T-helper 22 cell (primary cell): ENCODE measurements around the gene PLCZ1.
"Not testable (repeated sequence)": the region's sequence is repeated elsewhere in the genome, so short reads cannot be mapped to it uniquely, and the experiment has no call there.

ENCODE experiments used
- DNase-seq: peaks from one replicate; pipeline ENCODE4 v3.0.0-alpha.2; 2020; ENCODE audit warnings: low read depth

Gene PLCZ1

GRCh38 chr12:18700271-18700670, 37.5 kb downstream of the PLCZ1 start:
- DNase-seq: no peak

GRCh38 chr12:18696971-18697602, 40.7 kb downstream of the PLCZ1 start:
- DNase-seq: no peak

- not testable (repeated sequence) for DNase-seq
These were observed 43.8 kb downstream of the PLCZ1 start for GRCh38 chr12:18693986-18694385.

- DNase-seq: no peak
These were observed 47.2 kb downstream of the PLCZ1 start for GRCh38 chr12:18690653-18691052.

GRCh38 chr12:18689771-18690170, 48.0 kb downstream of the PLCZ1 start:
- DNase-seq: no peak

GRCh38 chr12:18684430-18684829, 53.4 kb downstream of the PLCZ1 start:
- DNase-seq: no peak

- no peak for DNase-seq
These were observed 54.3 kb downstream of the PLCZ1 start for GRCh38 chr12:18683327-18684013.

GRCh38 chr12:18681818-18682217, 56.0 kb downstream of the PLCZ1 start:
- no peak for DNase-seq

- no peak for DNase-seq
These were observed 60.7 kb downstream of the PLCZ1 start for GRCh38 chr12:18676996-18677588.

- no peak for DNase-seq
These were observed 61.7 kb downstream of the PLCZ1 start for GRCh38 chr12:18676141-18676540.

- DNase-seq: no peak
These were observed 79.0 kb downstream of the PLCZ1 start for GRCh38 chr12:18658829-18659228.

- no peak for DNase-seq
These were observed 79.6 kb downstream of the PLCZ1 start for GRCh38 chr12:18658179-18658578.

GRCh38 chr12:18655351-18655750, 82.5 kb downstream of the PLCZ1 start:
- no peak for DNase-seq

- no peak for DNase-seq
These were observed 84.3 kb downstream of the PLCZ1 start for GRCh38 chr12:18653465-18653864.

- no peak for DNase-seq
These were observed 85.2 kb downstream of the PLCZ1 start for GRCh38 chr12:18652596-18652995.

GRCh38 chr12:18651525-18651924, 86.3 kb downstream of the PLCZ1 start:
- DNase-seq: no peak

GRCh38 chr12:18646286-18646890, 91.4 kb downstream of the PLCZ1 start:
- no peak for DNase-seq

GRCh38 chr12:18644564-18644963, 93.2 kb downstream of the PLCZ1 start:
- DNase-seq: no peak

GRCh38 chr12:18643681-18644080, 94.1 kb downstream of the PLCZ1 start:
- DNase-seq: no peak

GRCh38 chr12:18640321-18640955, 97.4 kb downstream of the PLCZ1 start:
- no peak for DNase-seq

- DNase-seq: no peak
These were observed 103.4 kb downstream of the PLCZ1 start for GRCh38 chr12:18634382-18634781.
